H1 (cell line): ENCODE results near the gene MAP2K5. TPM values are rescaled to one million over a fixed set of nuclear protein-coding genes. Genes with fewer than 3 reads are reported as not detected.

Experiments
- CHD2 ChIP-seq: IDR thresholded peaks from 2 replicates; pipeline ENCODE4 v1.6.1; 2012; ENCODE audit warnings: low read length, improper control_type of control experiment
- EP300 ChIP-seq, 2 experiments: IDR thresholded peaks; 1 replicate in 1 of 2; 2 replicates in 1 of 2; pipeline ENCODE4 v1.6.1; 2011 to 2012; ENCODE audit warnings: low read depth in 2 of 2, low read length in 2 of 2, mild to moderate bottlenecking in 2 of 2, borderline replicate concordance in 1 of 2, inconsistent platforms in 1 of 2, moderate library complexity in 1 of 2
- HDAC6 ChIP-seq: IDR thresholded peaks from one replicate; pipeline ENCODE4 v1.7.1; 2012; ENCODE audit warnings: low read depth, mild to moderate bottlenecking, inconsistent platforms, low read length, moderate library complexity
- JUND ChIP-seq: IDR thresholded peaks from 2 replicates; pipeline ENCODE4 v1.6.1; 2011; ENCODE audit warnings: mild to moderate bottlenecking, improper control_type of control experiment, low read length
- POLR2AphosphoS5 ChIP-seq: IDR thresholded peaks from 2 replicates; pipeline ENCODE4 v1.6.1; 2011; ENCODE audit warnings: low read depth, low read length
- RNF2 ChIP-seq: fragments of 200-900, 300-1000 bp; sonication (generic); IDR thresholded peaks from 2 replicates; pipeline ENCODE4 v1.7.1; 2016; ENCODE audit warnings: borderline replicate concordance, low read depth, mild to moderate bottlenecking, antibody characterized with exemption, low read length; ENCODE audit not compliant: poor library complexity, severe bottlenecking; ENCODE audit errors: missing control alignments
- SAP30 ChIP-seq: fragments of 300-600 bp; sonication (generic); IDR thresholded peaks from 2 replicates; pipeline ENCODE4 v1.7.1; 2012; ENCODE audit warnings: low read length, moderate library complexity, mild to moderate bottlenecking, inconsistent platforms; ENCODE audit not compliant: insufficient read depth, insufficient replicate concordance
- polyA plus RNA-seq, 7 experiments: library from polyadenylated mRNA; depleted of rRNA in 3 of 7; stranded (reverse) in 5 of 7; unstranded in 2 of 7; fragments of >200 nt in 5 of 7; fragments of 200-250 nt in 2 of 7; gene quantifications; 1 replicate in 5 of 7; 2 replicates in 1 of 7; 4 replicates in 1 of 7; pipeline versions ENCODE4 v1.2.1 to v1.2.3, GENCODE V29; 2011 to 2013; ENCODE audit warnings: missing spikeins in 2 of 7, mixed read lengths in 2 of 7
- total RNA-seq: library from RNA; stranded (reverse); fragmentation: NEBNext Ultra II Directional; extraction: Animal tissue kit (Norgen Biotek cat#: 25700); gene quantifications from 2 replicates; pipeline ENCODE4 v1.2.1, GENCODE V29; 2021
- TF ChIP-seq, protein P1 (sequence below): fragments of 300-600 bp; sonication (generic); IDR thresholded peaks from 2 replicates; pipeline ENCODE4 v1.7.1; 2012; ENCODE audit warnings: low read length, moderate library complexity, mild to moderate bottlenecking, inconsistent platforms; ENCODE audit not compliant: insufficient replicate concordance
- TF ChIP-seq, protein P2 (sequence below): IDR thresholded peaks from 2 replicates; pipeline ENCODE4 v1.6.1; 2011; ENCODE audit warnings: low read length, improper control_type of control experiment

The MAP2K5 gene
- total and polyA plus RNA-seq, 2 of the 8 experiments (the other 6 are each of a cell fraction or from before 2014, with no cell fraction given): 4.4 to 15.8 TPM

DNA sequence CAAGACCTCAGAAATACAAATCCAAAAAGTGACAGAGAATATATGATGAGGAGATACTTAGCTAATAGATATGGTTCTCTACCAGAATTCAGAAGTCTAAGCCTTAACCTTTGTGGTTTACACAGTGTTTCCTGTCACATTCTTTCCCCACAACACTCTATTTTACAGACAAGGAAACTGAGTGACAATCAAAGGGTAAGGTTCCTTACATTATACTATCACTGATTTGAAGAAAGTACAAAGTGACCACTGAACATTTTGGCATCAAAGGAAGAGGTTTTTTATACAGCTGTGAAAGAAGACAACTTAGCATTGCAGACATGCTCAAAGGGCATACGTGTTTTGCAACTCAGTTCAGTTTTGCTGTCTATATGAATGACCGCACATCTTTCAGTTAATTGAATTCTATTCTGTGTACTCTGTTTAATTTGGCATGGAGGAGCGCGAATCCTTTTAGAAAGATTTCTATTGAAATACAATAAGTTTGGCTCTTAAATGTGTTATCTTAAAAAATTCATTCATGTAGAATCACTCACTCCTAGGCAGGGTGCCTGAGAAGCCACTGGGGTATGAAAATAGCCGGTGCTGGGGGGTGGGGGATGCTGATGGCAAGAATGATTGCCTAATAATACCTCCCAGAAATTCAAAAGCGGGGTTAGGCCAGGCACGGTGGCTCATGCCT, 216.3 kb downstream of the MAP2K5 start (continued):
- TF ChIP-seq, protein P1, sequence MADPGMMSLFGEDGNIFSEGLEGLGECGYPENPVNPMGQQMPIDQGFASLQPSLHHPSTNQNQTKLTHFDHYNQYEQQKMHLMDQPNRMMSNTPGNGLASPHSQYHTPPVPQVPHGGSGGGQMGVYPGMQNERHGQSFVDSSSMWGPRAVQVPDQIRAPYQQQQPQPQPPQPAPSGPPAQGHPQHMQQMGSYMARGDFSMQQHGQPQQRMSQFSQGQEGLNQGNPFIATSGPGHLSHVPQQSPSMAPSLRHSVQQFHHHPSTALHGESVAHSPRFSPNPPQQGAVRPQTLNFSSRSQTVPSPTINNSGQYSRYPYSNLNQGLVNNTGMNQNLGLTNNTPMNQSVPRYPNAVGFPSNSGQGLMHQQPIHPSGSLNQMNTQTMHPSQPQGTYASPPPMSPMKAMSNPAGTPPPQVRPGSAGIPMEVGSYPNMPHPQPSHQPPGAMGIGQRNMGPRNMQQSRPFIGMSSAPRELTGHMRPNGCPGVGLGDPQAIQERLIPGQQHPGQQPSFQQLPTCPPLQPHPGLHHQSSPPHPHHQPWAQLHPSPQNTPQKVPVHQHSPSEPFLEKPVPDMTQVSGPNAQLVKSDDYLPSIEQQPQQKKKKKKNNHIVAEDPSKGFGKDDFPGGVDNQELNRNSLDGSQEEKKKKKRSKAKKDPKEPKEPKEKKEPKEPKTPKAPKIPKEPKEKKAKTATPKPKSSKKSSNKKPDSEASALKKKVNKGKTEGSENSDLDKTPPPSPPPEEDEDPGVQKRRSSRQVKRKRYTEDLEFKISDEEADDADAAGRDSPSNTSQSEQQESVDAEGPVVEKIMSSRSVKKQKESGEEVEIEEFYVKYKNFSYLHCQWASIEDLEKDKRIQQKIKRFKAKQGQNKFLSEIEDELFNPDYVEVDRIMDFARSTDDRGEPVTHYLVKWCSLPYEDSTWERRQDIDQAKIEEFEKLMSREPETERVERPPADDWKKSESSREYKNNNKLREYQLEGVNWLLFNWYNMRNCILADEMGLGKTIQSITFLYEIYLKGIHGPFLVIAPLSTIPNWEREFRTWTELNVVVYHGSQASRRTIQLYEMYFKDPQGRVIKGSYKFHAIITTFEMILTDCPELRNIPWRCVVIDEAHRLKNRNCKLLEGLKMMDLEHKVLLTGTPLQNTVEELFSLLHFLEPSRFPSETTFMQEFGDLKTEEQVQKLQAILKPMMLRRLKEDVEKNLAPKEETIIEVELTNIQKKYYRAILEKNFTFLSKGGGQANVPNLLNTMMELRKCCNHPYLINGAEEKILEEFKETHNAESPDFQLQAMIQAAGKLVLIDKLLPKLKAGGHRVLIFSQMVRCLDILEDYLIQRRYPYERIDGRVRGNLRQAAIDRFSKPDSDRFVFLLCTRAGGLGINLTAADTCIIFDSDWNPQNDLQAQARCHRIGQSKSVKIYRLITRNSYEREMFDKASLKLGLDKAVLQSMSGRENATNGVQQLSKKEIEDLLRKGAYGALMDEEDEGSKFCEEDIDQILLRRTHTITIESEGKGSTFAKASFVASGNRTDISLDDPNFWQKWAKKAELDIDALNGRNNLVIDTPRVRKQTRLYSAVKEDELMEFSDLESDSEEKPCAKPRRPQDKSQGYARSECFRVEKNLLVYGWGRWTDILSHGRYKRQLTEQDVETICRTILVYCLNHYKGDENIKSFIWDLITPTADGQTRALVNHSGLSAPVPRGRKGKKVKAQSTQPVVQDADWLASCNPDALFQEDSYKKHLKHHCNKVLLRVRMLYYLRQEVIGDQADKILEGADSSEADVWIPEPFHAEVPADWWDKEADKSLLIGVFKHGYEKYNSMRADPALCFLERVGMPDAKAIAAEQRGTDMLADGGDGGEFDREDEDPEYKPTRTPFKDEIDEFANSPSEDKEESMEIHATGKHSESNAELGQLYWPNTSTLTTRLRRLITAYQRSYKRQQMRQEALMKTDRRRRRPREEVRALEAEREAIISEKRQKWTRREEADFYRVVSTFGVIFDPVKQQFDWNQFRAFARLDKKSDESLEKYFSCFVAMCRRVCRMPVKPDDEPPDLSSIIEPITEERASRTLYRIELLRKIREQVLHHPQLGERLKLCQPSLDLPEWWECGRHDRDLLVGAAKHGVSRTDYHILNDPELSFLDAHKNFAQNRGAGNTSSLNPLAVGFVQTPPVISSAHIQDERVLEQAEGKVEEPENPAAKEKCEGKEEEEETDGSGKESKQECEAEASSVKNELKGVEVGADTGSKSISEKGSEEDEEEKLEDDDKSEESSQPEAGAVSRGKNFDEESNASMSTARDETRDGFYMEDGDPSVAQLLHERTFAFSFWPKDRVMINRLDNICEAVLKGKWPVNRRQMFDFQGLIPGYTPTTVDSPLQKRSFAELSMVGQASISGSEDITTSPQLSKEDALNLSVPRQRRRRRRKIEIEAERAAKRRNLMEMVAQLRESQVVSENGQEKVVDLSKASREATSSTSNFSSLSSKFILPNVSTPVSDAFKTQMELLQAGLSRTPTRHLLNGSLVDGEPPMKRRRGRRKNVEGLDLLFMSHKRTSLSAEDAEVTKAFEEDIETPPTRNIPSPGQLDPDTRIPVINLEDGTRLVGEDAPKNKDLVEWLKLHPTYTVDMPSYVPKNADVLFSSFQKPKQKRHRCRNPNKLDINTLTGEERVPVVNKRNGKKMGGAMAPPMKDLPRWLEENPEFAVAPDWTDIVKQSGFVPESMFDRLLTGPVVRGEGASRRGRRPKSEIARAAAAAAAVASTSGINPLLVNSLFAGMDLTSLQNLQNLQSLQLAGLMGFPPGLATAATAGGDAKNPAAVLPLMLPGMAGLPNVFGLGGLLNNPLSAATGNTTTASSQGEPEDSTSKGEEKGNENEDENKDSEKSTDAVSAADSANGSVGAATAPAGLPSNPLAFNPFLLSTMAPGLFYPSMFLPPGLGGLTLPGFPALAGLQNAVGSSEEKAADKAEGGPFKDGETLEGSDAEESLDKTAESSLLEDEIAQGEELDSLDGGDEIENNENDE: no peak
- TF ChIP-seq POLR2AphosphoS5: no peak
- no peak for TF ChIP-seq RNF2
- no peak for TF ChIP-seq JUND
- TF ChIP-seq EP300 (IDR thresholded peaks at IDR 0.05; ENCODE audit: borderline replicate concordance in 1 of 2, low read depth in 2 of 2, low read length in 2 of 2): no peak
- TF ChIP-seq, protein P2, sequence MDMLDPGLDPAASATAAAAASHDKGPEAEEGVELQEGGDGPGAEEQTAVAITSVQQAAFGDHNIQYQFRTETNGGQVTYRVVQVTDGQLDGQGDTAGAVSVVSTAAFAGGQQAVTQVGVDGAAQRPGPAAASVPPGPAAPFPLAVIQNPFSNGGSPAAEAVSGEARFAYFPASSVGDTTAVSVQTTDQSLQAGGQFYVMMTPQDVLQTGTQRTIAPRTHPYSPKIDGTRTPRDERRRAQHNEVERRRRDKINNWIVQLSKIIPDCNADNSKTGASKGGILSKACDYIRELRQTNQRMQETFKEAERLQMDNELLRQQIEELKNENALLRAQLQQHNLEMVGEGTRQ: no peak
- no peak for TF ChIP-seq HDAC6
- no peak for TF ChIP-seq SAP30
- TF ChIP-seq CHD2: no peak
